Right ventricle myocardium superior (tissue), 1 donor: ENCODE data around the gene TVP23C. TPM values are rescaled to one million over a fixed set of nuclear protein-coding genes. Genes with fewer than 3 reads are reported as not detected.

Experiments
- ATAC-seq: fragments of 200-7000 bp; cut with Tn5 transposase; one replicate; pipeline ENCODE4 v1.9.1; 2020; ENCODE audit warnings: mild to moderate bottlenecking; ENCODE audit not compliant: poor library complexity
- DNase-seq: peaks from one replicate; pipeline ENCODE4 v3.0.0-alpha.2; 2020
- intact Hi-C: fragments of 100-400 bp; cut with DNase I; formaldehyde crosslinking; loops from one replicate; pipeline ENCODE4 v1.11.2; 2022
- total RNA-seq: library from RNA; stranded (reverse); fragmentation: NEBNext Ultra II Directional; extraction: Animal tissue kit (Norgen Biotek cat#: 25700); gene quantifications from one replicate; pipeline ENCODE4 v1.2.1, GENCODE V29; 2021
- donor health status: DM: no; HTN: yes; CAD: no; lungs with severe emphysema.

The TVP23C gene
- total RNA-seq, 1 donor from 2014 or later: 2.5 TPM

- ATAC-seq (peak; percentile 82), DNase-seq (no peak)
- intact Hi-C loops: no loop called here
Measured at GRCh38 chr17:15475631-15476354, 87.5 kb downstream of the TVP23C start.

GRCh38 chr17:15472891-15473290 is 90.4 kb downstream of the TVP23C start:
- DNase-seq: no peak
- no peak for ATAC-seq
- intact Hi-C loops: no loop called here

GRCh38 chr17:15470536-15470935 is 92.7 kb downstream of the TVP23C start:
- ATAC-seq (no peak), DNase-seq (no peak)

GRCh38 chr17:15469260-15469659 is 94.0 kb downstream of the TVP23C start:
- intact Hi-C loops: no loop called here

More at GRCh38 chr17:15470536-15470935, 92.7 kb downstream of the TVP23C start:
- intact Hi-C loops: no loop called here

GRCh38 chr17:15468126-15468525 is 95.2 kb downstream of the TVP23C start:
- peak; percentile 8 for ATAC-seq

More at GRCh38 chr17:15469260-15469659, 94.0 kb downstream of the TVP23C start:
- DNase-seq (no peak), ATAC-seq (peak; percentile 32)

GRCh38 chr17:15467592-15467991 is 95.7 kb downstream of the TVP23C start, which contains the start of gene CDRT4:
Gene CDRT4, minus strand, starts transcription at chr17:15467621. Its CDS starts 27,383 bp downstream, at chr17:15440238.
- intact Hi-C loops: no loop called here
- no peak for DNase-seq
- no peak for ATAC-seq

More at GRCh38 chr17:15468126-15468525, 95.2 kb downstream of the TVP23C start:
- DNase-seq: no peak
- intact Hi-C loops: no loop called here

GRCh38 chr17:15466131-15466530 is 97.2 kb downstream of the TVP23C start:
- intact Hi-C loops: no loop called here
- DNase-seq (no peak), ATAC-seq (no peak)

- no peak for ATAC-seq
- intact Hi-C loops: no loop called here
- no peak for DNase-seq
Measured at GRCh38 chr17:15465045-15465701, 98.1 kb downstream of the TVP23C start.

GRCh38 chr17:15464231-15464985 is 98.9 kb downstream of the TVP23C start:
- intact Hi-C loops: no loop called here
- DNase-seq: no peak
- peak; percentile 42 for ATAC-seq

- peak; percentile 85 for ATAC-seq
- intact Hi-C loops: no loop called here
- DNase-seq: no peak
Measured at GRCh38 chr17:15462976-15463772, 100.1 kb downstream of the TVP23C start.

GRCh38 chr17:15457723-15458094 is 105.6 kb downstream of the TVP23C start:
- intact Hi-C loops: loop anchor here (5.0 kb wide), 1 partner anchor 195 kb away; no protein-coding TSS in a partner anchor
- ATAC-seq (peak; percentile 62), DNase-seq (peak; percentile 50)

GRCh38 chr17:15456972-15457722 is 106.1 kb downstream of the TVP23C start:
- intact Hi-C loops: loop anchor here (5.0 kb wide), 1 partner anchor 195 kb away; no protein-coding TSS in a partner anchor
- peak; percentile 73 for ATAC-seq
- peak; percentile 78 for DNase-seq

- intact Hi-C loops: loop anchor here (5.0 kb wide), 1 partner anchor 194 kb away; no protein-coding TSS in a partner anchor
- ATAC-seq: peak; percentile 34
- DNase-seq: no peak
Measured at GRCh38 chr17:15456496-15456895, 106.8 kb downstream of the TVP23C start.

- no peak for DNase-seq
- intact Hi-C loops: no loop called here
Measured at GRCh38 chr17:15454346-15454745, 108.9 kb downstream of the TVP23C start.

GRCh38 chr17:15453782-15454181 is 109.5 kb downstream of the TVP23C start:
- intact Hi-C loops: no loop called here
- DNase-seq (no peak), ATAC-seq (no peak)

More at GRCh38 chr17:15454346-15454745, 108.9 kb downstream of the TVP23C start:
- ATAC-seq: no peak

GRCh38 chr17:15453246-15453645 is 110.0 kb downstream of the TVP23C start:
- intact Hi-C loops: no loop called here
- ATAC-seq (no peak), DNase-seq (no peak)

GRCh38 chr17:15452746-15453145 is 110.5 kb downstream of the TVP23C start:
- ATAC-seq (no peak), DNase-seq (no peak)
- intact Hi-C loops: no loop called here
